NCI-H460 (cell line): Measurements from ENCODE around the gene PPP2R5A. TPM values are rescaled to one million over a fixed set of nuclear protein-coding genes. Genes with fewer than 3 reads are reported as not detected.
"Not testable (repeated sequence)": the region's sequence is repeated elsewhere in the genome, so short reads cannot be mapped to it uniquely, and the experiment has no call there.

Source experiments
- DNase-seq: peaks from one replicate; pipeline ENCODE4 v3.0.0-alpha.2; 2016; ENCODE audit warnings: low read depth; ENCODE audit errors: extremely low read depth
- total RNA-seq: library from RNA; depleted of rRNA; stranded (reverse); fragments of >200 nt; shearing (Covaris generic); gene quantifications from 2 replicates; pipeline ENCODE4 v1.2.3, GENCODE V29; 2014

PPP2R5A gene
- total RNA-seq, 1 experiment from 2014 or later = 56.4 TPM

DNA sequence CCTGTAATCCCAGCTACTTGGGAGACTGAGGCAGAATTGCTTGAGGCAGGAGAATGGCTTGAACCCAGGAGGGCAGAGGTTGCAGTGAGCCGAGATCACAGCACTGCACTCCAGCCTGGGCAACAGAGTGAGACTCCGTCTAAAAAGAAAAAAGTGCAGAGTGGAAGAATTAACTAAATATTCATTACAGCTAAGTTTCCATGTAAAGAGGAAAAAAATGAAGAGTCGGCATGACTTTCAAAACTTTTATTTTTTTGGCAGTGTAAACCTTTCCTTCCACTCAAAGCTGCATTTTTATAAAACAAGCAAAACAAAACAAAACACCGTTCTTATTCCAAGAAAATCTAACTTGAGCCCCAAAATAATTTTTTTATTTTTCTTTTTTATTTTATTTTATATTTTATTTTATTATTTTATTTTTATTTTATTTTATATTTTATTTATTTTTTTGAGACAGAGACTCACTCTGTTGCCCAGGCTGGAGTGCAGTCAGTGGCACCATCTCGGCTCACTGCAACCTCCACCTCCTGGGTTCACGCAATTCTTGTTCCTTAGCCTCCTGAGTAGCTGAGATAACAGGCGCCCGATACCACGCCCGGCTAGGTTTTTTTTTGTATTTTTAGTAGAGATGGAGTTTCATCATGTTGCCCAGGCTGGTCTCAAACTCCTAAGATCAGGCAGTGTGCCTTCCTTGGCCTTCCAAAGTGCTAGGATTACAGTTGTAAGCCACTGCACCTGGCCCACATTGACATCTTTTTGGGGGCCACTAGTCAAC is 66.6 kb downstream of the PPP2R5A start:
- no peak for DNase-seq

DNA sequence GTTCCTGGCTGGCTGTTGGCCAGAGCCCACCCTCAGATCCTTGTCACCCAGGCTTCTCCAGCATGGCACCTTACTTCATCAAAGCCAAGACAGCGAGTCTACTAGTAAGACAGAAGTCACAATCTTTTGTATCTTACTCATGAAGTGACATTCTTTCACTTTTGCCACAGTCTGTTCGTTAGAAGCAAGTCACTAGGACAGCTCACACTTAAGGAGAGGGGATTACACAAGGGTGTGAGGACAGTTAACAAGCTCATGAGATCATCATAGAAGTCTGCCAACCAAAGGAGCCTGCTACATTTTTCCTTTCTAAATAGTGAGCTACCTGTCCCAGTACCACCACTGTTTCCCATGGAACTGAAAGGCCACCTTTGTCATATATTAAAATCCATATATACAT is 68.0 kb downstream of the PPP2R5A start:
- DNase-seq = no peak

DNA sequence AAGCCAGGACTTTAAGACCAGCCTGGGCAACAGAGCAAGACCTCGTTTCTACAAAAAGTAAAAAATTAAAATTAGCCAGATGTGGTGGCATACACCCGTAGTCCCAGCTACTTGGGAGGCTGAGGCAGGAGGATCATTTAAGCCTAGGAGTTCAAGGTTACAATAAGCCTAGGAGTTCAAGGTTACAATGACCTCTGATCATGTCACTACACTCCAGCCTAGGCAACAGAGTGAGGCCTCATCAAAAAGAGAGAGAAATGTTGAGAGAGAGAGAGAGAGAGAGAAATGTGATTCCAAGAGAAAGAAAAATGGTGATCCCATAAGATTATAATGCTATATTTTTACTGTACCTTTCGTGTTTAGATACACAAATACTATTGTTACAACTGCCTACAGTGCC is 69.3 kb downstream of the PPP2R5A start:
- no peak for DNase-seq

DNA sequence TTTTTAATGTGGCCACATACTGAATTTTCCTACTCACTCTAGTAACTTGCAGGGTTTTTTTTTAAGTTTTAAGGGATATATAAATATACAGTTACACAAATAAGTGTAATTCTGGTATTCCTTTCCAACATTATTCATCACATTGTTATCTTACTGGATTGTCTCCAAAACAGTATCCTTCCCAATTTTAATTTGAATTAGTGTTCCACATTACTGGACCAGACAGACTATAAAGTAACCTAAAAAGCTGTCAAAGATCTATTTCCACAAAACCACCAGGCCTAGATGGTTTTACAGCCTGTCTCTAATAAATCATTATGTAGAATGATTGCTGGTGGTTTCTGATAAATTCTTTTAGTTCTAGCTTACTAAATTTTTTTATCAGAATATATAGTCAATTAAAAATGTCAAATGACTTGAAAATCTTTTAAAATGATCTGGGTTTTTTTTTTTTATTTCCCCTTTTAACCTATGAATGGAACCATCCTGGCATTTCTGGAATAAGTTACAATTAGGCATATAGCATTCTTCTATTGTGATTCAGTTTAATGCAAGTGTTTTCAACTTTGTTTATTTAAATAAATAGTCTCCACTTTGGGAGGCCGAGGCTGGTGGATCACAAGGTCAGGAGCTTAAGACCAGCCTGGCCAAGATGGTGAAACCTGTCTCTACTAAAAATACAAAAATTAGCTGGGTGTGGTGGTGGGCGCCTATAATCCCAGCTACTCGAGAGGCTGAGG is 70.2 kb downstream of the PPP2R5A start:
- DNase-seq = no peak

- DNase-seq = no peak
These were observed 74.7 kb downstream of the PPP2R5A start for GRCh38 chr1:212359794-212360479.

DNA sequence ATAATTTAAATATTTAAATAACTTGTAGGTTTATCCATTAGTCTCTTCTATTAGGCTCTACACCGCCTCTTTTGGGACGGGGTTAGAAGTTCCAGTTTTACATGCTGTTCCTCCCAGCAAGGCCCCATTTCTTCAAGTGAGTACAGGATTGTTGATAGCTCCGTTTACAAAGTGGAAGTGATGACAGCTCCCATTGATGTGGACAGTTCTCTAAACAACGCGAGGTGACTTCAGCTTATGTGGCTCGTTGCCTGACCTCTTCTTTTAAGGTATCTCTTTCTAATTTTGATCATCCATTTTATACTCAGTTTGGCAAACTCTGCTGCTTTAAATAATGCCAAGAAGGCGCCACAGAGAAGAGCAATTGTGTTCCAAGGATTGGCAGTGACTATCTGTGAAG is 79.8 kb downstream of the PPP2R5A start:
- no peak for DNase-seq

DNA sequence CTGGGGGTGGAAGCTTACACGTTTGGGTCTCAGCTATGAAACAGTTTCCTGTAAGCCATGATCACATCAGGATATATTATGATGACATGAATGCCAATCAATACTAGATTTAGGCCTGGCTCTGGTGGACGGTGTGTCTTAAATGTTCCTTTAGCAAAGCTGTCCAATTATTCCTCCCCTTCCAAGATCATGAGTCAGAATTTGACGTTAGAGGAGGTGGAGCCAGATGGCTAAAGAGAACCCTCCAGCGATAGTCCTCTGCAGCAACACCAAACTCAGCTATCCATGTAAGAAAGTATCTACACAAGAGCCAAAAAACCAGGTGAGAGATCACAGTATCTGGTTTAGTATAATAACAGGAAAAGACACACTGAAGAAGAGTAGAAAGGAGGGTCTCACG is 81.7 kb downstream of the PPP2R5A start:
- DNase-seq = no peak

GRCh38 chr1:212367474-212368072 is 82.4 kb downstream of the PPP2R5A start:
- no peak for DNase-seq

- peak; percentile 81 for DNase-seq
These were observed 82.9 kb downstream of the PPP2R5A start for GRCh38 chr1:212368073-212368484.

DNA sequence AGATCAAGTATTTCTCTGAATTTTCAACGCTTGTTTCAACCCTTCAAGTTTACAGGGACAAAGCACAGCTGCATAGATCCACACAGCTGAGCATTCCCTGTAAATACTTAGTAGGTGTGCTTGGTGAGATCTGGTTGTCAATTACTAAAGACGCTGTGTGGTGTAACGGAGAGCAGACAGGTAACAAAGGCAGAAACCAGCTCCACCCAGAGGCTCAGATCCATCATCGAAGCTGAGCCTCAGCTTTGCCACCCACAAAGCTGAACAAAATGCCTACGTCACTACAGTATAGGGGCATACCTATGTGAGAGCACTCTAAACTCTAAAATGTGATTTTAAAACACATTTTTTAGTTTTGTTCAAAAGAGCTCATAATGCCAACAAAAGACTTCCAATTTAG is 90.8 kb downstream of the PPP2R5A start:
- DNase-seq = no peak

DNA sequence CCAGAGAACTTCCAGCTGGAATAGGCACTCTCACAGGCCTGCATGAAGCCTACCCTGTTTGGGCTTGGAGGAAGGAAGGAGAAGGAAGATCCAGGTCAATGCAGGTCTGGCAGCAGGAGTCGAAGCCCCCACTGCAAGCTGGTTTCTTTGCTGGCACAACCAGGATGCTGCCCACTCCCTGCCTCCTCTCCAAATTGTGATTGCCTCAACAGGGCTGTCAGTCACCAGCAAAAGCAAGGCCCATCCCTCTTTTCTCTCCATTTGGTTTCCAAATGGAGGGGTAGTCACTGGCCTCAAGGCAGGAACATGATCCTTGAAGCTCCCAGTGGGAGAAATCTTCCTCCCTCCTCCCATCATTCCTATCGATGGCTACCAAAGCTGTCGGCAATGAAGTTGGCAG is 92.4 kb downstream of the PPP2R5A start:
- no peak for DNase-seq

GRCh38 chr1:212379366-212379765 is 94.2 kb downstream of the PPP2R5A start:
- no peak for DNase-seq

- no peak for DNase-seq
These were observed 96.3 kb downstream of the PPP2R5A start for GRCh38 chr1:212381397-212382035.

GRCh38 chr1:212386029-212386428 is 100.8 kb downstream of the PPP2R5A start:
- DNase-seq = no peak

DNA sequence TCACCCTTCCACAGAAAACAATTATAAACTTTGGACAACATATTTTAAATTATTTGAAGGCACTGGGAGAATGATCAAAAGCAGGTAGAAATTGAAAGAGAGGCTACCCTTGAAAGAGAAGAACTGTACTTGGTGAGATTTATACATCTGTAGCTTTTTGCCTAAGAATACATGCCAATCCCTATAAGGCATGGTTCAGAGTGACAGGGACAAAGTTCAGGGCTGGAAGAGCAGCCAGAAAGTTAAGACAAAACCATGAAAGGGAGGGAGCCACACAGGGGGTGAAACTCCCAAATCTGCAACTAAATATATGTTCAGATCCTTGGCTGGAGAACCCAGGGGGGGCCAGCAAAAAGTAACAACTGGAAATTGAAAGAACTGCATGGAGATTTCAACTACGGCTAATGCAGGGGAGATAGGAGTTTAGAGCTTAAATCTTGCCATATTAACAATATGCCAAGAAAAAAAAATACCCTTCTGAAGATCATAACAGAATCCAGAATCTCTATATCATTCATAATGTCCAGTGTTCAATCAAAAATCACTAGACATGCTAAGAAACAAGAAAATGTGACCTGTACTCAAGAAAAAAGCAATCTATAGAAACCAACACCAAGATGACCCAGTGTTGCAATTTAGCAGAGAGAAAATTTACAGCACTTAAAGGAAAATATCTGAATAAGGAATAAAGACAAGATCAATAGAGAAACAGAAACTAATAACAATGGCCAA is 103.9 kb downstream of the PPP2R5A start:
- DNase-seq = no peak

GRCh38 chr1:212395678-212396437 is 110.6 kb downstream of the PPP2R5A start:
- DNase-seq = not testable (repeated sequence)

GRCh38 chr1:212396638-212397037 is 111.4 kb downstream of the PPP2R5A start:
- no peak for DNase-seq

- DNase-seq = no peak
These were observed 112.0 kb downstream of the PPP2R5A start for GRCh38 chr1:212397171-212397570.

GRCh38 chr1:212401042-212401441 is 115.8 kb downstream of the PPP2R5A start:
- no peak for DNase-seq
